ENCODE data around the gene ZDBF2.
"Not testable (repeated sequence)": the region's sequence is repeated elsewhere in the genome, so short reads cannot be mapped to it uniquely, and the experiment has no call there.

ZDBF2 gene

DNA sequence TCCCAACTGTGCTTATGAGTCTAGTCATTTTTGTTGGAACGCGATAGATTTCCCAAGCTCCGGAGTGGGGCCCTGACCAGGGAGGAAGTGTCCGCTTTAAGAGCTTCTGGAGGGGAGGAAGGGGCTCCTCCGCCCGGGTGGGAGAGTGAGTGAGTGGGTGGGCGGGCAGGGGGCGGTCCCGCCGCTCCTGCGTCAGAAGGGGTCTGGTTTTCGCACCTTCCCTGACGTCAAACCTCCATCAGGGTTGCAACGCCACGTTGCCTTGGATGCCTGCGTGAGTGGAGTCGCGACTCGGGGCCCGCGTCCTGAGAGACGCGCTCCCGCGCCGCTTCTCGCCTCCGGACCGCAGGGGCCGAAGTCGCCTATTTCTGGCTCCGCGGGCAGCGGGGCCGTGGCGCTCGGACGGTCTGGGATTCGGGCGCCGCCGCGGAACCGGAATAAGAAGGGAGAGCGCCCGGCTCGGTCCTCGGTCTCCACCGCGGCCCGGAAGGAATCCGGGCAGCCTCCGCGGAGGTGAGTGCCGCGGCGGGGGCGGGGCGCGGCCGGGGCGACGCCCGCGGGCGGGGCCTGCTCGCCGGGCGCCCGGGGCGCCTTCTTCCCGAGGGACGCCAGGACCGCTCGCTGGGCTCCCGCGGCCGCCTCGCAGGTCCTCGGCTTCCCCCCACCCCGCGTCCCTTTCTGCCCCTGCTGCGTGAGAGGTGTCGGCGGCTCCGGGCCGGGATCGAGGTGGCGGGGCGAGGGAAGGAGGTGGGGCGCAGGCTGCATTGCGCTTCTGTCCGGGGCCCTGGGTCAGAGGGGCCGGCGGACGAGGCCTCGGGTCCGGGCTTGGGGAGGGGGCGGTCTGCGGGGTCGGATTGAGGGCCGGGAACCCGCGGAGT, at the start of gene ZDBF2:
Gene ZDBF2 (plus strand): TSS at position 230 of the 878 bp plus-strand sequence. CDS start 7,187 bp downstream, outside the sequence.
- H3K4me3 ChIP-seq (ENCODE audit: low read depth, low read length) = peak within 1 kb of the TSS; percentile 68

DNA sequence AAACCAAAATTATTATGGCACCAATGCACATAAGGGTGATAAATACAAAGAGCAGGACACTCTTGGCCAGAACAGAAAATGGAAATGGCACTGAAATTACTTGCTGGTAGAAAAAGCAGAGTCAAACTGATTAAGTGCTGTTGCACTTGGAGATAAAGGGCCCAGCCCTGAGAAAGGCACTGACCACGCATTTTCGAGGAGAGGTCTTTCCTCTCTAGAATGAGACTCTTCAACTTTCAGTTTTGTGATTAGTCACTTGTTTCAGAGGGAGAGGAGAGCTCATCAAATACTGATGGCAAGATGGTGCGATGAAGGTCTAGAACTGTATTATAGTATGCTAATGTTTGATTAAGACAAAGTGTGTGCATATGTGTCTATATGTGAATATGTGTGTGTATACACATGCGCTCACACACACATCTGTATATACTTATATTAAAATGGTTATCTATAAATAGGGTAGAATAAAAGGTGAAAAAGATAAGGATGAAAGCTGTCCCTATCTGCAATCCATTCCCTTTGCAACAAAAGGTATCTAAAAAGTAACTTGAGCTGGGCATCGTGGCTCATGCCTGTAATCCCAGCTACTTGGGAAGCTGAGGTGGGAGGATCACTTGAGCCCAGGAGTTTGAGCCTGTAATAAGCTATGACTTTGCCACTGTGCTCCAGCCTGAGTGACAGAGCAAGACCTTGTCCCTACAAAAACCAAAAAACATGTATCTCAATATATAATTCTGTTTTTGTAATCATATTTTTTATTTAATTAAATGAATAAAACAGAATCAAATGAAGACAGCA, 48.8 kb upstream of the ZDBF2 start:
- H3K4me3 ChIP-seq (ENCODE audit: low read depth, low read length) = no peak overlapping the region

DNA sequence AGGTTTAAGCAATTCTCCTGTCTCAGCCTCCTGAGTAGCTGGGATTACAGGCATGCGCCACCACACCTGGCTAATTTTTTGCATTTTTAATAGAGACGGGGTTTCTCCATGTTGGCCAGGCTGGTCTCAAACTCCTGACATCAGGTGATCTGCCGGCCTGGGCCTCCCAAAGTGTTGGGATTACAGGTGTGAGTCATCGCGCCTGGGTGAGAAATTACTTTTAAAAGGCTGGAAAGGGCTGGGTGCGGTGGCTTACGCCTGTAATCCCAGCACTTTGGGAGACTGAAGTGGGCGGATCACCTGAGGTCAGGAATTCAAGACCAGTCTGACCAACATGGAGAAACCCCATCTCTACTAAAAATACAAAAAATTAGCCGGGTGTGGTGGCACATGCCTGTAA, 45.8 kb upstream of the ZDBF2 start:
- not testable (repeated sequence) for H3K4me3 ChIP-seq (ENCODE audit: low read depth, low read length)

DNA sequence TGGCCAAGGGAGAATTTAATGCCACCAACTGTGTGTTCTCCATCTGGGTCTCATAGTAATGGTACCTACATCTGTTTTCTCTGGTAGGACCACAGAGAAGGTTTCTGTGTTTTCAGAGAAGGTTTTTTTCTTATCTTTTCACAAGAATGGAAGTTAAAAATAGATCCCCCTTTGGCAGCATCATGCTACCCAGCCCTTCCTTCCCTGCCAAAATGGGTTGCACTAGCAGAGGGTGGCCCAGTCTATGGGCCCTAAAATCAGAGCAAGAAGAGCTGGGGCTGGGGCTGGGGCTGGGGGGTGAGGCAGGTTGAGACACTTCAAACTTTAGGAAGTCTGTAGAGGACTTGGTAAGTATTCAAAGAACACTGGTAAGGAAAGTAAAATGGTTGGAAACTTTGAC, 44.8 kb upstream of the ZDBF2 start:
- no peak overlapping the region for H3K4me3 ChIP-seq (ENCODE audit: low read depth, low read length)

- no peak overlapping the region for H3K4me3 ChIP-seq (ENCODE audit: low read depth, low read length)
These were observed 44.3 kb upstream of the ZDBF2 start for GRCh38 chr2:206230060-206230762.

DNA sequence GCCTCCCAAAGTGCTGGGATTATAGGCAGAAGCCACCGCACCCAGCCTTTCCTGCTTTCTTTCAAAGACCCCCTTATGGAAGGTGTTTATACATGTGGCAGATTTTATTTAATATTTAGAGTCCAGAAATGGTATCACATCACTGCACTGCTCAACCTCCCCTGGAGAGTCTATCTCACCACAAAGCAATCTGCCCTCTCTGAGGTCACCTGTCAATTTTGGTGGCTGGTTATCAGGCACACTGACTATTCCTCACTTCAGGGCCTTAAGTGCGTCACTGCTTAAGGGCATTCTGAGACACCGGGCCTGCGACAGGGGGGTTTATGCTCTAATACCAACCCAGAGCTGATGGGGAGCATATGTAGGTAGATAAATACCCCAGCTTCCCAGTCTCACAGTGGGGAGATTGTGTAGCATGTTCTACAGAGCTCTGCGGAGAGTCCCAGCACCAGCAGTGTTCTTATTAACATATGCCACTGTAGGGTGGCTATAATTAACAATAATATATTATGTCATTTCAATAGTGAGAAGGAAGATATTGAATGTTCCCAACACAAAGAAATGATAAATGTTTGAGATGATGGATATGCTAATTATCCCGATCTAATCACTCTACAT, 42.7 kb upstream of the ZDBF2 start:
- no peak overlapping the region for H3K4me3 ChIP-seq (ENCODE audit: low read depth, low read length)

DNA sequence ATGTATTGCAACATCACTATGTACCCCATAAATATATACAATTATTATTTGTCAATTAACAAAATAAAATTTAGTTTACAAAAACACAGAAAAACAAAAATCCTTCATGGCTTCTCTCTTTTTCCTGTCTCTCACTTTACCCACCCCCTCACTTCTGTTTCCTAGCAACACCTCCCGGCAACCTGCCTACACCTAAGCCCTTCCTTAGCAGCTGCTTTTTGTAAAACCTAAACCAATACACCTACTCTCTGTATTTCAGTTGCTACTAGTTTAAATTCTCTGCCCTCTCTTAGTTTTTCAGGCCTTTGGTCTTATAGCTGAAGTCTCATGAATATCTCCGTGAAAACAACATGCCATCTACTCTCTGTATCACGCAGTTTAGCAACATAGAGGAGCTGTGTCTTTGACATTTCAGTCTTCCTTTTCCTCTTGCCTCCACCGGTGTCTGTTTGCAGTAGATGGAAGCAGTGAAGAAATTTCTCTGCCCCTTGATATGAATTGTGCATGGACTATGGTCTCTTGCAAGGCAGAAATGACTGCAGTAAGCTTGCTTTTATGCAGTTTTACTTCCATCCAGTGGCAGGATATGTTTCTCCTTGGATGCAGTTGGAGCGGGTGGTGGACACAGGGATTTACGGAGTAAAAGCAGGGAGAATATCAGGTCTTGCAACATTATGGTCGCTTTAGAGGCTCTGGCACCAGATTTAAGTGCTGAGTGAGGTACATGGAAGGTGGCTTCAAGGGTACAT, 42.0 kb upstream of the ZDBF2 start:
- H3K4me3 ChIP-seq (ENCODE audit: low read depth, low read length) = no peak overlapping the region

GRCh38 chr2:206239157-206239556, 35.3 kb upstream of the ZDBF2 start:
- H3K4me3 ChIP-seq (ENCODE audit: low read depth, low read length) = no peak overlapping the region

- H3K4me3 ChIP-seq (ENCODE audit: low read depth, low read length) = no peak overlapping the region
These were observed 34.1 kb upstream of the ZDBF2 start for GRCh38 chr2:206240327-206240726.

DNA sequence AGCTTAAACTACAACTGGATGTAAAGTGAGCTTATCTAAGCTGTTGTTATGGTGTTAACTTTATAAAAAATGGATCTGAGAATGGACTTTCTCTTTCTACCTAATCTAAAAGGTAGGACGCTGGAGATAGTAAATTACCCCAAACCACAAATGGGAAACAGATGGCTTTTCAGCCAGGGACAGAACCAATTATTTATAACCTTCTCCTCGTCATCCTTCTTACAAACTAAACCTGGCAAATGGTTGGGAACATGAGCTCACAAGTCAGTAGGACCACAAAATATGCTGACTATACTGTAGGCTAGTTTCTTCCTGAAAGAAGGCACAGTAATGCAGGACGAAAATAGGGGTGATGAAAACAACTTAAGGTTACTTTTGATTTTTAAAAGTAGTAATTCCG, 32.7 kb upstream of the ZDBF2 start:
- H3K4me3 ChIP-seq (ENCODE audit: low read depth, low read length) = no peak overlapping the region

DNA sequence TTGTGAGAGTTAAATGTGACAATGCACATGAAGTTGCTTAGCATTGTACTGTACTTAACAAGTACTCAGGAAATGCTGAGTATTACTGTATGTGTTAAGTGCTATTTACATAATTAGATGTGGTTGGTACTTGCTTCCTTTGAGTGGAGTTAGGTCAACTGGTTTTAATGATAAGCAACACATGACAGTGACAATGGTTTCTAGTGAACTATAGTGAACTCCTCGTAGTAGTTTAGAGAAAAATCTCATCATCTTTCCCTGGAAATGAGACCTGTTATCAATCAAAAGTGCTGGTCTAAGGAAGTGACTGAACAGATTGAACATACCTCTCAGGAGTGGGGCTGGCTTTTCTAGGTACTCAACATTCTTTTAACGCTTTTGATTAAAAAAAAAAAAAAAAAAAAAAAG, 29.2 kb upstream of the ZDBF2 start:
- H3K4me3 ChIP-seq (ENCODE audit: low read depth, low read length) = no peak overlapping the region

- peak overlapping the region; percentile 38 for H3K4me3 ChIP-seq (ENCODE audit: low read depth, low read length)
These were observed 24.2 kb upstream of the ZDBF2 start for GRCh38 chr2:206250041-206250897.

DNA sequence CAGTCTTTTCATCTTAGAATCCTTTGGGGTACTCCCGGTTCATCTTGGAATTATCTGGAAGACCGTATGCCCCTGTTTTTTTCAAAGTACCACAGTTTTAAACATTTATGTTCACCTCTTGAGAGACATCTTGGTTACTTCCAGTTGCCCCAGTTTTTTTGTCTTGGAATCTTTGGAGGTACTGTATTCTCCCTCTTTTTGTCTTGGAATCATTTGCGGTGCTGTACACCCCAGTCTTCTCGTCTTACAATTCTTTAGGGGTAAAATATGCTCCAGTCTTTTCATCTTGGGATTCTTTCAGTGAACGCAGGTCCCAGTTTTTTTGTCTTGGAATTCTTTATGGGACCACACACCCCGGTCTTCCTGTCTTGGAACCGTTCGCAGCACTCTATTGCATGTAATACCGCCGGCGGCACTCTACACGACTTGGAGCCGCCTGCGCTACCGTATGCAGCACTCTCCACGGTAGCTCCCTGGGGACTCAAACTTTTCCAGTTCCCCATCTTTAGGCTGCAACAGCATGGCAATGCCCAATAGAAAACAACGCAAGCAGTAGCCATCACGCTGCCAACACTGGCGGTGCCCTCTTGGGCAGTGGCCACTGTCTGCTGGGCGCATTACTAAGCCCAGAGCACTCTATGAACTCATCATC, 21.2 kb upstream of the ZDBF2 start:
- H3K4me3 ChIP-seq (ENCODE audit: low read depth, low read length) = no peak overlapping the region

- no peak overlapping the region for H3K4me3 ChIP-seq (ENCODE audit: low read depth, low read length)
These were observed 20.7 kb upstream of the ZDBF2 start for GRCh38 chr2:206253777-206254166.

DNA sequence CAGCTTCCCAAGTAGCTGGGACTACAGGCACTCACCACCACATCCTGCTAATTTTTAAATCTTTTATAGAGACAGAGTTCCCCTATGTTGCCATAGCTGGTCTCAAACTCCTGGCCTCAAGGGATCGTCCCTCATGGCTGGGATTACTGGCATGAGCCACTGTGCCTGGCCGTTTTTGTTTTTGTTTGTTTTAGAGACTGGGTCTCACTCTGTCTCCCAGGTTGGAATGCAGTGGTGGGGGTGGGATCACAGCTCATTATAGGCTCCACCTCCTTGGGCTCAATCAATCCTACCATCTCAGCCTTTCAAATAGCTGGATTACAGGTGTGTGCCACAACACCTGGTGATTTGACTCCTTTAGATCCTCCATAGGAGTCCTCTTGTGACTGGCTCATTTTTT, 19.5 kb upstream of the ZDBF2 start:
- H3K4me3 ChIP-seq (ENCODE audit: low read depth, low read length) = no peak overlapping the region

DNA sequence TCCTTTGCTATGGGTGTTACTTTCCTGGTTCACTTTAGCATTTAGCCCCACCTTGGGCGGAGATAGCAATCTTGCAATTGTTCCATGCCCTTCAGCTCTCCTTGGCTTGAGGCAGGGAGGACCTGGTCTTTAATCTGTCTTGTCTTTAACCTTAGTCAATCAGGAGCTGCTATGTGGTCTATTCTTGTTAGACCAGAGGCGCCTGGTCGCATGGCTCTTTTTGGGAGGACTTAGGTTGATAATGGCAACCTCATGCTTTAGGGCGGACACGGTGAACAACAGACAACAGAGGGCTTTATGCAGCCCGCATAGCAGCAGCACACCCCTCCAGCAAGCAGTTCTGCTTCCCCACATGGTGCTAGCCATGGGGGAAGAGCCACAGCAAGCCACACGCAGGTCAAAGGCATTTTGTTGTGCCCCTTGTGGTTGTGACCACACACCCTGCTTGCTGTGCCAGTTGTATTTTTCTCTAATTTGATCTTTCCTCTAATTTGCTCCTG, 17.7 kb upstream of the ZDBF2 start:
- no peak overlapping the region for H3K4me3 ChIP-seq (ENCODE audit: low read depth, low read length)

DNA sequence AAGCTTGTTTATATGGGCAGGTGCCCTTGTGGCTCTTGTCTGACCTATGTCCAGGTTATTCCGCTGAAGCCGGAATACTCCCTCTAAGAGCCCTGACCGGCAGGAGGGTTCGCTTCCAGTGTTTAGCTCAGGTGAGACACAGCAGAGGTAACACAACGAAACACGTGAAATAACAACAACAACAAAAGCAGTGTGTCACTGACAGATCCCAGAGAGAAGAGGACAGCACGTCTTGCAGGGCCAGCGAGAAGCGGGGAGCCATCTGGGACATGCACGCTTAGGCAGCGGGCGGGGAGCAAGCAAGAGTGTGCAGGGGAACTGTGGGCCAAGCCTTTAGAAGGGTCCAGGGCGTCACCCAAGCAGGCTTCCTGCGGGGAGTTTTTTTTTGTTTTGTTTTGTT, 17.1 kb upstream of the ZDBF2 start:
- no peak overlapping the region for H3K4me3 ChIP-seq (ENCODE audit: low read depth, low read length)

- H3K4me3 ChIP-seq (ENCODE audit: low read depth, low read length) = no peak overlapping the region
These were observed 16.6 kb upstream of the ZDBF2 start for GRCh38 chr2:206257861-206258260.

DNA sequence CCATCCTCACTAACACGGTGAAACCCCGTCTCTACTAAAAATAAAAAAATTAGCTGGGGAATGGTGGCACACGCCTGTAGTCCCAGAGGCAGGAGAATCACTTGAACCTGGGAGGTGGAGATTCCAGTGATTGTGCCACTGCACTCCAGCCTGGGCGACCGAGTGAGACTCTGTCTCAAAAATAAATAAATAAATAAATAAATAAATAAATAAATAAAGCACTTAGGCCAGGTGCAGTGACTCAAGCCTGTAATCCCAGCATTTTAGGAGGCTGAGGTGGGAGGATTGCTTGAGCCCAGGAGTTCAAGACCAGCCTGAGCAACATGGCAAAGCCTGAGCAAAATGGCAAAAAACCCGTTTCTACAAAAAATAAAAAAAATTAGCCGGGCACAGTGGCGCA, 15.8 kb upstream of the ZDBF2 start:
- H3K4me3 ChIP-seq (ENCODE audit: low read depth, low read length) = not testable (repeated sequence)

Measured in iPS-11a (cell line).